GM18526 (cell line): ENCODE measurements around the gene ZNRD2.

Experiments used
- POLR2A ChIP-seq: IDR thresholded peaks from 3 replicates; pipeline ENCODE4 v1.6.1; 2011; ENCODE audit not compliant: insufficient read length; ENCODE audit errors: extremely low read depth

The ZNRD2 gene

DNA sequence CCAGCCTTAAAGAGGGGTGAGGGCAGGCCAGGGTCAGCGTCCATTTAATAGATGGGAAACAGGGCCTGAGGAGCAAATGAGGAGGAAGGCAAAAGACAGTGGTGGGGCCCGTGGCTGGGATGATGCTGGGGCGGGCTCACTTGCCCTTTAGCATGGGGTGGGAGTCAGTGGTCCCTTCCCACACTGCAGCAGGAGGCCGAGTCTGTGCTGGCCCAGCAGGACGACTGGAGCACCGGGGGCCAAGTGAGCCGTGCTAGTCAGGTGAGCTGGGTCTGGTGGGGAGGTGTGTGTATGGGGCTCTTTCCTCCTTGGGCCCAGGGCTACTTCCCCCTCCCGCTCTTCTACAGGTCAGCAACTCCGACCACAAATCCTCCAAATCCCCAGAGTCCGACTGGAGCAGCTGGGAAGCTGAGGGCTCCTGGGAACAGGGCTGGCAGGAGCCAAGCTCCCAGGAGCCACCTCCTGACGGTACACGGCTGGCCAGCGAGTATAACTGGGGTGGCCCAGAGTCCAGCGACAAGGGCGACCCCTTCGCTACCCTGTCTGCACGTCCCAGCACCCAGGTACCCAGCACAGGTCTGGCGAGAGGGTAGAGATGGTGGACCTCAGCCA is 32.6 kb upstream of the ZNRD2 start:
- no peak for TF ChIP-seq POLR2A

DNA sequence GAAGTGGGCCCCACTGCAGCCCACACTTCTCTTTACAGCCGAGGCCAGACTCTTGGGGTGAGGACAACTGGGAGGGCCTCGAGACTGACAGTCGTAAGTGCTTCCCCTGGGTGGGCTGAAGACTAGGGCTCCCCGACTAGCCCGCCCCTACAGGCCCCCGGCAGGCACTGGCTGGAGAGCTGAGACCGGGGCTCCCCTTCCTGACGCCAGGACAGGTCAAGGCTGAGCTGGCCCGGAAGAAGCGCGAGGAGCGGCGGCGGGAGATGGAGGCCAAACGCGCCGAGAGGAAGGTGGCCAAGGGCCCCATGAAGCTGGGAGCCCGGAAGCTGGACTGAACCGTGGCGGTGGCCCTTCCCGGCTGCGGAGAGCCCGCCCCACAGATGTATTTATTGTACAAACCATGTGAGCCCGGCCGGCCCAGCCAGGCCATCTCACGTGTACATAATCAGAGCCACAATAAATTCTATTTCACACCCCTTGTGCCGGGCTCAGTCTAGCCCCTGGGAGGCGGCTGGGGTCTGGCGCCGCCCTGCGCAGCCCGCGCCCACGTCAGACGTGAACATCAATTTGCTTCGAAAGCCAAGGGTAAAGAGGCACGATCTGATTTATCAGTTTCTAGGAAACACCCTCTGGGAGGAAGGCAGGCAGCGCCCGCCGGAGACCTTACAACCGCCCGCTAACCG is 31.9 kb upstream of the ZNRD2 start:
- TF ChIP-seq POLR2A = no peak

DNA sequence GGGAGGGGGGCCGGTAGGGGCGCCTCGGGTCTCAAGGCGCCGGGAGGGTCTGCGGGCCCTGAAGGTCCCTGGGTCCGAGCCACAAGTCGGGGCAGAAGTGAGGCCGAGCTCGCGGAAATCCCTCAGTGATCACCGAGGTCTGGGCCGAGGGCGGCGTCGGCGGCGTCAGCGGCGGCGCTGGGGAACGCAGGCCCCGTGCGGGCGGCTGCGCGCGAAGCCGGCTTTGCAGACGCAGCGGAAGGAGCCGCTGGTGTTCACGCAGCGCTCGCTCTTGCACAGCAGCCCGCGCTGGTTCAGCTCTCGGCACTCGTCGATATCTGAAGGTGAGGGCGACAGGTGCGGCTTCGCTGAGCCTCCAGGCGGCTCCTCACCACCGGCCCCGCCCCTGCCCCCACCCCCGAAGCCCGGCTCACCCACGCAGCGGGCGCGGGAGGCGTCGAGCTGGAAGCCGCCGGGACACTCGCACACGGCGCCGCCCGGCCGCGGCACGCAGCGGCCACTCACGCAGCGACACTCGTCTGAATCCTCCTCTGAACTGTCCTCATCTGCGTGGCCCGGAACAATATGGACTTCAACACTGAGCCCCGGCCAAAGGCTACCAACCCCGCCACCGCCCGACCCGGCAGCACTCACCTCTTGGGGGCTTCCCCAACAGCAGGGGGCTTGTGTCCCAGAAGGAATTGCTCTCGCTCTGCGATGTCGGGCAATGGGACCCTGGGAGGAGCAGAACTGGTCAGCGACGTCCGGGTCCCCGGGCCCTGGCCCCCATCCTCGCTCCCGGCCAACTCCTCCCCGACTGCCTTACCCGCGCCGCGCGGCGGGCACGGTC is 31.1 kb upstream of the ZNRD2 start:
- TF ChIP-seq POLR2A = no peak

GRCh38 chr11:65539744-65540289 is 30.5 kb upstream of the ZNRD2 start:
- TF ChIP-seq POLR2A = no peak

DNA sequence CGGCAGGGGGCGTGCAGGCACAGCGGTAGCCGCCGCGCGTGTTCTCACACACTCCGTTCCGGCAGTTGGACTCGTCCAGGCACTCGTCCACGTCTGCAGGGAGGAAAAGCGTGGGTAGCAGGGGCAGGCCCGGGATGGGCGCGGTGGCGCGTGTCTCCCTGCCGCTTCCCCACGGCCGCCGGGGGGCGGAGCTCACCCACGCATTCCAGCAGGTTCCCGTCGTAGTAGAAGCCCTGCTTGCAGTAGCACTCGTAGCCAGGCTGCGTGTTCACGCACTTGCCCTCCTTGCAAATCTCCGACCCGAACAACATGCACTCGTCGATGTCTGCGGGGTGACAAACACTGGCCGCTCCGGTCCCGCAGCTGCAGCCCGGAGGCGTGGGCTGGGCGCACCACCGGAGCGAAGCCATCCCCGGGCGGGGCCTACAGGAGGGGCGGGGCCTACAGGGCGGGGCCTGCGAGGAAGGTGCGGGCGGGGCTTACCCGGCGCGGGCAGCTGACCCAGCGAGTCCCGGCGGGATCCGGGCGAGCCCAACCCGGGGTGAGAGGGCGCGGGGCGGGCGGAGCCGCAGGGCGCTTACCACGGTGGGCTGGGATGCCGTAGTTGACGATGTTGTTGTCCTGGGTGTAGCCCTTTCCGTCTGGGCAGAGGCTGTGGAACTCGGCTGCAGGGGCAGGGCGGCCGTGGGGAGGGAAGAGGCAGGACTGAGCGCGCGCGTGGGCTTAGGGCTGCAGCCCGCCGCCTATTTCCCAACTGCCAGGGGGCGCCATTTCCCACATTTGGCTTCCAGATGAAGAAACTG is 29.8 kb upstream of the ZNRD2 start:
- TF ChIP-seq POLR2A = peak; percentile 55

- no peak for TF ChIP-seq POLR2A
Observed at GRCh38 chr11:65541093-65541982, 28.9 kb upstream of the ZNRD2 start.

DNA sequence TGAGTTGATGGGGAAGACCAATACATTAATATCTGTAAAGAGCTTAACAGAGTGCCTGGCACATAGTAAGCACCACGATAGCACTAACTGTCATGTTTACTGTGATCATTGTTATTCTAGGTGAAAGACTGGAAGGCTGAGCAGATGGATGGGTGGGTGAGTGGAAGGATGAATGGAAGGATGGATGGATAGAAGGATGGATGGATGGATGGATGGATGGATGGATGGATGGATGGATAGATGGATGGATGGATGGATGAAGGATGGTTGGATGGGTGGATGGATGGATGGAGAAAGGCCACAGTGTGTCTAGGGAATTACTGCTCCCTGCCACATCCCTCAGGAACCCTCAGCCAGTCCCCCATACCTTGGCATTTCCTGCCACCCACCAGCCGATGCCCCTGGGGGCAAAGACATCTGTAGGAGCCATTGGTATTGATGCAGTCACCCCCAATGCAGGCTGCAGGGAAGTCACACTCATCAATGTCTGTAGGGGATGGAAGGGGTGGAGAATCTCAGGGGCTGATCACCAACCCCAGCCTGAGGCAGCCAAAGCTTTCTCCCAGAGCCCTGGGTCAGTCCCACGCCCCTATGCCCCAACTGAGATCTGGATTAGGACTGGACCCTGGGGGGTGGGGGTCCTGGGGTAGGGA is 27.4 kb upstream of the ZNRD2 start:
- no peak for TF ChIP-seq POLR2A

DNA sequence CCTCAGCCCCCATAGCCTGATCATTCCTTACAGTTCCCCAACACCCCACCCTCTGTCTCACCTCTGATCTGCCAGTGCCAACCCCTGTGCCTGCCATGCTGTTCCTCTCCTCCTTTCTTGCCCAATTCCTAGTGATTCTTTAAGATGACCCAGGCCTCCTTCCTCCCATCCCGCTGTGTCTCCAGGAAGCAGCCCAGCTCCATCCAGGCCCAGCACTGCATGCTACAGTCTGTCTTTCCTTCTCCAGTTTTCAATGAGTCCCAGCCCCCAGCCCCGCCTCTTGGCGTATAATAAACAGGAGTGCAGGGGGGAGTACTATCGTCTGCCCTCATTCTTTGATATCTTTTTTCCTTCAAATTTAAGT is 24.4 kb upstream of the ZNRD2 start:
- TF ChIP-seq POLR2A = no peak

- peak; percentile 42 for TF ChIP-seq POLR2A
Observed at GRCh38 chr11:65546217-65546958, 23.9 kb upstream of the ZNRD2 start.

DNA sequence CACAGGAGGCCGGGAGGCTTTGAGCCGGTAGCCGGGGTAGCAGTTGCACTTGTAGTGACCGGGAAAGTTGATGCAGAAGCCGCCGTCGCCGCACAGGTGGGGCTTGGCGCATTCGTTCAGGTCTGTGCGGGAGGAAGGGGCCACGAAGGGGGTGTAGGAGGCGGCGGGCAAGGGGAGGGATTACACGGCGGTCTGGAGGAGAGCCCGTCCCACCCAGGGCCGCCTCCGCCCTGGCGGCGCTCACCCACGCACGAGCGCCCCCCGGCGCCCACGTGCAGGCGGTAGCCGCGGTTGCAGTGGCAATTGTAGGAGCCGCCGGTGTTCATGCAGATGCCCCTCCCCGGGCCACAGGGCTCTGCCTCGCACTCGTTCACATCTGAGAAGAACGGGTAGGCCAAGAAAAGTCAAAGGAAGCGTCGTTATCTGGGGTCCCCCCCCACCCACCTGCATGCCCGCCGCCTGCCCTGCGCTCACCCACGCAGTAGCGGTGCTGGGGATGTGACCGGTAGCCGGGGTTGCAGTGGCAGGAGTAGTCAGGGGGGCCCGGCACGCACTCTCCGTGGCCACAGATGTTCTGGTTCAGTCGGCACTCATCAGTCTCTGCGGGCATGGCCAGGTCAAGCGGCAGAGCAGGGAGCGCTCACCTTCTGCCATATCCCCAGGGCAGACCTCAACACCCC is 22.7 kb upstream of the ZNRD2 start:
- TF ChIP-seq POLR2A = no peak

DNA sequence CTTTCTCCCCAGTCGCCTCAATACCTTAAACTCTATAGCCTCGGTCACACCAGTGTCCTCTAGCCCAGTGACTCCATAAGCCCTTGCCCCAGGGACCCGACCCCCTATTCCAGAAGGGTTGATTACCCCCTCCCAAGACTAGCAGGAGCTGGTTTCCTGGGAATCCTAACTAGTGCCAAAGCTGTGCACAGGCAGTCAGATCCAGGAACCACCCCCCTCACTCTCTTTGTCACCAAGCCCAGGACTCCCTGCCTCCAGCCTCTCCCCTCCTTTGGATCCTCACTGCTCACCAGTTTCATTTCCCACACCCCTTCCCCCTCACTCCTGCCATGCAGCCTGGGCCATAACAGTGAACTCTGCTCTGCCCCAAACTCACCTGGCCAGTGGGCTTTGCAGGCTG is 21.9 kb upstream of the ZNRD2 start:
- no peak for TF ChIP-seq POLR2A

GRCh38 chr11:65549096-65549495 is 21.2 kb upstream of the ZNRD2 start:
- TF ChIP-seq POLR2A = no peak

GRCh38 chr11:65551572-65552387 is 18.5 kb upstream of the ZNRD2 start:
- TF ChIP-seq POLR2A = no peak
